DMS114 treated with DMSO at 0.1 percent for 48 hours (cell line): Measurements from ENCODE around the gene ALDH7A1.
"Not testable (repeated sequence)": the region's sequence is repeated elsewhere in the genome, so short reads cannot be mapped to it uniquely, and the experiment has no call there.

ENCODE experiments used
- DNase-seq: peaks from one replicate; lab custom pipeline; 2025; ENCODE audit not compliant: unreplicated experiment; lab: John Stamatoyannopoulos, UW

Gene ALDH7A1

GRCh38 chr5:126535856-126536545 is 59.0 kb downstream of the ALDH7A1 start:
- no peak for DNase-seq

DNA sequence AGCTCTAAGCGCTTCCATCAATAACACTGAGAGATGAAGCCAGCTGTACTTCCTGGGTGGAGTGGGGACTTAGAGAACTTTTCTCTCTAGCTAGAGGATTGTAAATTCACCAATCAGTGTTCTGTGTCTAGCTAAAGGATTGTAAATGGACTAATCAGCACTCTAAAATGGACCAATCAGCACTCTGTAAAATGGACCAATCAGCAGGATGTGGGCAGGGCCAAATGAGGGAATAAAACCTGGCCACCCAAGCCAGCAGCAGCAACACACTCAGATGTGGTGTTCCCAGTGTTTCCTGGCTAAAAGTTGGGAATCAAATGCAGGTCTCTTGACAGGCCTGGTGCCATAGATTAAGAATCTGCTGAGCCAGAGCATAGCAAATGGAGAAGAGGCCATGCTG is 60.5 kb downstream of the ALDH7A1 start:
- DNase-seq = no peak

DNA sequence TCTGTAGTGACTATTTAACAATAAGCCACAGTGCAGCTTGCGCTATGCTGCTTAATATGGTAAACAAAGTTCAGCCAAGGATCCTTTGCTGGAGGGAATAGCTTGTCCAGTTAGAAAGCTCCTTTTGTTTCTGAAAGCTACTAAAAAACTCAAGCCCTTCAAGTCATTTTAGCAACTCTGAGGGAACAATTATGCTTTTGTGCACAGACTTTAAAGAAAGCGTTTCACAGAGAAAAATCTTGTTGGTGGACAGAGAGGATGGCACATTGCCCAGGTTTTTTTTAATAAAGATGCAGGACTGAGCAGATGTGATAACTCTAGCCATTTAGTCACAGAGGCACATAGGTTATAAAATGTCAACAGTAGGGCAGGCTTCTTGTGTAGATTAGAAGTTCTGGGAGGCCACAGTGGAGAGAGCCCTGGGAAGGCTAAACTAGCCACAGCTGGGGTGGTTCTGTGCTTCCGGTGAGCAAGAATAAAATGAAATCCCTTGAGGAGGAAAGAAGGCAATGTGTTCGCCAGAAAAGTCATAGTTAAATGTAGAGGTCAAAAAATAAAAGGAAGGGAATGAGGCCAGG is 63.4 kb downstream of the ALDH7A1 start:
- no peak for DNase-seq

GRCh38 chr5:126527892-126528291 is 67.1 kb downstream of the ALDH7A1 start:
- no peak for DNase-seq

DNA sequence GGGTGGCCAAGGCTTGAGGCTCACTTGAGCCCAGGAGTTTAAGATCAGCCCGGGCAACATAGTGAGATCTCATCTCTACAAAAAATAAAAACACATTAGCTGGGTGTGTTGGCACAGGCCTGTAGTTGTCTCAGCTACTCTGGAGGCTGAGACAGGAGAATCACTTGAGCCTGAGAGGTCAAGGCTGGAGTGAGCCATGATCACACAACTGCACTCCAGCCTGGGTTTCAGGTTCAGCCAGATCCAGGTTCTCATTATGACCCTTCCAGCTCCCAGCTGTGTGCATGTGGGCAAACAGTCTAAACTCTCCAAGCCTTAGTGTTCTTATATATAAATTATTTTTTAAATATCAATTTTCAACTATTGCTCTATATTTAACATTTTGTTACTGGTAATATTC is 67.9 kb downstream of the ALDH7A1 start:
- no peak for DNase-seq

DNA sequence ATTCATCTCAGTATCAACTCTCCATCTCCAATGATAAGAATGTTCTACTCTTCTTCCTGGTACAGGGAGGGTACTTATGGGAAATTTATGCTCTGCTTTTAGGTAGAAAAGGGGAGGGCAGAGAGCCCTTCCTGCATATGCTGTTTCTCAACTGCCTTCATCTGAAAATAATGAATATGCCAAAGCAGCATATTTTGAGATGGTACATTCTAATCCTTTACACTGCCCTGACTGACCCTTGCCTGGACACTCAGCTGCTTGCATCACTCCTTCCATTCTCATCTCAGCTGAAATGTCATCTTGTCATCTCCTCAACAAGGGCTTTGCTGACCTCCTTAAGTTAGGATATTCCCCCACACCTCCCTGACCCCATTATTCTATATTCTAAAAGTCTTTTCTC is 68.5 kb downstream of the ALDH7A1 start:
- DNase-seq = no peak

- DNase-seq = no peak
These were observed 69.3 kb downstream of the ALDH7A1 start for GRCh38 chr5:126525630-126526245.

GRCh38 chr5:126523818-126524510 is 71.1 kb downstream of the ALDH7A1 start:
- DNase-seq = no peak

- no peak for DNase-seq
These were observed 73.9 kb downstream of the ALDH7A1 start for GRCh38 chr5:126521130-126521529.

DNA sequence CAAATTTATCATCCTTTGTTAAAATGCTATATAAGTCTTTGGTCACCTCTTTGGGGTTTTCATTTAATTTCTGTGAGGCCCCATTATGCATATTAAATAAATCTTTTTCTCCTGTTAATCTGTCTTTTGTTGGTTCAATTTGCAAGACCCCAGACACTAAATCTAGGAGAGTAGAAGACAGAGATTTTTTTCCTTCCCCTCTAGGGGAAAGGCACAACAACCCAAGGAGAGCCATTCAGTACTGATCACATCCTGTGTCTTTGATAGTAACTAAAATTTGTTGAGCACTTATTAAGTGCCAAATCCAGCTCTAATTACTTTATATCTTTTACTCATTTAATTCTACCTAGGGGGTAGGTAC is 74.4 kb downstream of the ALDH7A1 start:
- DNase-seq = no peak

GRCh38 chr5:126519637-126520592 is 75.1 kb downstream of the ALDH7A1 start:
- no peak for DNase-seq

DNA sequence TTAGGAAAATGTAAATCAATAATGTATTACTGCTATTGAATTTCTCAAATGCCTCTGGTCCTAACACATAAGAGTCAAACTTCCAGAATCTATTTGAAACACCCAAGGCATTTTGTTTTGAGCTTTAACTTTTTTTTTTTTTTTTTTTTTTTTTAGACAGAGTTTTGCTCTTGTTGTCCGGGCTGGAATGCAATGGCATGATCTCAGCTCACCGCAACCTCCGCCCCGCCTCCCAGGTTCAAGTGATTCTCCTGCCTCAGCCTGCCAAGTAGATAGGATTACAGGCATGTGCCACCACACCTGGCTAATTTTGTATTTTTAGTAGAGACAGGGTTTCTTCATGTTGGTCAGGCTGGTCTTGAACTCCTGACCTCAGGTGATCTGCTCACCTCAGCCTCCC is 75.8 kb downstream of the ALDH7A1 start:
- DNase-seq = not testable (repeated sequence)

DNA sequence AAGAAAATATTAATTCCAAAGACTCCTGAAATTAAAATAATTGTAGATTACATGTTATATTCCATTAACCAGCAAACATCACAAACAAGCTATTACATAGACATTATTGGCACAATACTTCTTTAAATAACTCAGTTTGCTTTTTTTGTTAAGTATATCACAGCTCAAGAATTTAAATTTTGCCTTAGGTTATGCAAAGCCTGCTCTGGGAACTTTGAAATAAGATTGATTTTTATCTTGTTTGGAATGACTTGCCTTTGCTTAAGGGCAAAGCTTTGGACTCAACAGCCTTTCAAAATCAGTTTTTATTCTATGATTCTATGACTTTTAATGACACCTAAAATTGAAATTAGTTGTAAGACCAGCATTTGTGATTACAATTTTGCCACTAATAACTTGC is 78.2 kb downstream of the ALDH7A1 start:
- DNase-seq = no peak

DNA sequence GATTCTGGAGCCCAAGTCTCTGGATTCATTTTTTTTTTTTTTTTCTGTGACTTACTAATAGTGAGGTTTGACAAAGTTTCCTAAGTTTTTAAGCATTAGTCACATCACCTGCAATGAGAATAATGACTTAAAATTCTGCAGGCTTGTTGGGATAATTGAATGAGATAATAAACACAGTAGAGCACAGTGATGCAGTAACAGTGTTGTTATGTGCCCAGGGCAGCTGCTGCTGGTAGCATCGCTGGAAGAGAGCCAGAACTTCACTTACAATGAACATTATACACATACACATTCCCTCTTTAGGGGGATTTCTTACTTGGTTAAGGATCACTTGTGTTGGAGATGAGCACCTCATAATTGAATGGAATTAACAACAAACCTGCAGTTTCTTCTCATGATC is 78.9 kb downstream of the ALDH7A1 start:
- DNase-seq = no peak

GRCh38 chr5:126515337-126515736 is 79.7 kb downstream of the ALDH7A1 start:
- no peak for DNase-seq

DNA sequence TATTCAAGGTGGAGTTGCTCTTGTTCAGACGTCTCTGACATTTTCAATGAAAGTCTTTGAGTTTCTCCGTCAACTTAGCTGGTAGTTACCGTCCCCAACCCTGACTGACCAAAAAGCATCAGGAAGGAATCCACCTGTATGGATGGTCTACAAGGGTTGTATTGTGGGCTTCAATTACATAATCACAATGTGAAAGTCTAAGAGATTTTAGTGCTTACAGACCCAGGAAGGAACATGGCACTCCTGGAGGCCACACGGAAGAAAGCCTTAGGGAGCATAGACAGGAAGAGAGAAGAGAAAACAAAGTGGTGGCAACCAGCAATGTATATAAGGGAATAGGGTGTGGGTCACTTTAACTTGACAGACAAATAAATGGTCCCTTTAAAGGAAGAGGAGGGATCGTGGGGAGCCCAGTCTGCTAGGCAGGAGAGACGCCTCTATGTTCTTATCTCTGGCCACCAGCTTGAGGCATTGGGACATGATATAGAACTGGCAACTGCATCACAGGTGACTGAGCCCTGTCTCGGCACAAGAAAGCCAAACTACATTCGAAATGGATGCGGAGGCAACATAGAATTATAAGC is 80.4 kb downstream of the ALDH7A1 start:
- DNase-seq = no peak

- DNase-seq = no peak
These were observed 80.9 kb downstream of the ALDH7A1 start for GRCh38 chr5:126514131-126514557.

DNA sequence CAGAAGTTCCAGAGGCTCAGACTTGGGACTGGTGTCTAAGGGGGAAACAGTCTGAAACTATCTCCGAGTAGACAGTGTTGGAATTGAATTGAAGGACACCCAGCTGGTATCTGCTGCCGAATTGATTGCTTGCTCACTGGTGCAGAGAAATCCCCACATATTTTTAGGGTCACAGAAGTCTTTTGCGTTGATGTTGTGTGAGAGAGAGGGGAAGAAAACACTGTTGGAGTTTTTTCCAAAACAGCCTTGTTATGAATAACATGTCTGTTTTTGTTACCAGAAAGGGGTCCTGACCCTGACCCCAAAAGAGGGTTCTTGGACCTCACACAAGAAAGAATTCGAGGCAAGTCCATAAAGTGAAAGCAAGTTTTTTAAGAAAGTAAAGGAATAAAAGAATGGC is 81.3 kb downstream of the ALDH7A1 start:
- DNase-seq = no peak

GRCh38 chr5:126513302-126513701 is 81.7 kb downstream of the ALDH7A1 start:
- DNase-seq = no peak

- no peak for DNase-seq
These were observed 82.6 kb downstream of the ALDH7A1 start for GRCh38 chr5:126512451-126512850.

DNA sequence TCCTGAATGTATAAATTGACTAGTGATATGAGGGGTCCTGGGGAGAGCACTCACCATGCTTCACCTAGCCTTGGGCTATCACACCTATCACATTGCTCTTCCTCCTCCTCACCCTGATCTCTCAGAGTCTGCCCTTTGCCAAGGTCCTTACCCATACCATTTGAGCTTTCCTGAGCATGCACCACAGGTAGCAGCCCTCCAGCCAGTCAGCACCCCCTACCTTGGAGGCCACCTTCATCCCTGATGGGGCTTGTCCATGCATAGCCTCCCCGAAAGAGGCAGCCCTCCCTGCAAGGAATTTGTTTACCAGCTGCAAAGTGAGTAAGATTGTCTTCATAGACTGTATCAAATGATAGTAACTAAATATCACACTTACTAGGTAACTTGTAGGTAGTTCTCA is 83.1 kb downstream of the ALDH7A1 start:
- no peak for DNase-seq
